CD14-positive monocyte (primary cell): Measurements from ENCODE around the gene CHRM2. TPM values are rescaled to one million over a fixed set of nuclear protein-coding genes. Genes with fewer than 3 reads are reported as not detected.

Experiments
- DNase-seq, 3 donors: peaks; one replicate each; pipeline ENCODE4 v3.0.0-alpha.2; 2011 to 2022
- H2AFZ ChIP-seq: 2 replicates; pipeline ENCODE4 v1.6.0; 2012; ENCODE audit warnings: mild to moderate bottlenecking, low read depth, low read length, inconsistent platforms; ENCODE audit not compliant: insufficient read depth, poor library complexity, severe bottlenecking
- H3K27ac ChIP-seq, 2 donors: 1 replicate in 1 of 2; 2 replicates in 1 of 2; pipeline ENCODE4 v1.5.1; 2012 to 2013; ENCODE audit warnings: low read length in 2 of 2, control low read depth in 1 of 2, inconsistent platforms in 1 of 2, low read depth in 1 of 2, mild to moderate bottlenecking in 1 of 2
- H3K27me3 ChIP-seq, 2 donors: one replicate each; pipeline versions ENCODE4 v1.6.0 to v1.6.1; 2011 to 2013; ENCODE audit warnings: low read length in 2 of 2; ENCODE audit not compliant: control insufficient read depth in 2 of 2, insufficient read depth in 2 of 2
- H3K36me3 ChIP-seq, 2 donors: replicated peaks in 1 of 2; 1 replicate in 1 of 2; 2 replicates in 1 of 2; pipeline versions ENCODE4 v1.5.1 to v1.6.1; 2012 to 2013; ENCODE audit warnings: low read length in 2 of 2, control low read depth in 1 of 2, inconsistent platforms in 1 of 2, mild to moderate bottlenecking in 1 of 2; ENCODE audit not compliant: insufficient read depth in 2 of 2, control insufficient read depth in 1 of 2
- H3K4me1 ChIP-seq, 2 donors: 1 replicate in 1 of 2; 2 replicates in 1 of 2; pipeline versions ENCODE4 v1.5.1 to v1.6.1; 2012 to 2013; ENCODE audit warnings: low read length in 2 of 2, control low read depth in 1 of 2, inconsistent platforms in 1 of 2, mild to moderate bottlenecking in 1 of 2, moderate library complexity in 1 of 2; ENCODE audit not compliant: insufficient read depth in 2 of 2, control insufficient read depth in 1 of 2
- H3K4me2 ChIP-seq: replicated peaks from 2 replicates; pipeline ENCODE3; 2012; ENCODE audit warnings: low read length, moderate library complexity, mild to moderate bottlenecking; ENCODE audit not compliant: poor library complexity, severe bottlenecking; ENCODE audit errors: extremely low read depth
- H3K4me3 ChIP-seq, 3 experiments: fragments of 200-600 bp in 1 of 3; sonication (generic) in 1 of 3; replicated peaks in 1 of 3; 1 replicate in 2 of 3; 2 replicates in 1 of 3; pipeline ENCODE4 v1.5.1; 2011 to 2013; ENCODE audit warnings: low read length in 3 of 3, mild to moderate bottlenecking in 3 of 3, control low read depth in 2 of 3, low read depth in 2 of 3, inconsistent platforms in 1 of 3, moderate library complexity in 1 of 3
- H3K79me2 ChIP-seq: 2 replicates; pipeline ENCODE4 v1.6.0; 2012; ENCODE audit warnings: mild to moderate bottlenecking, control low read depth, inconsistent platforms, low read length, moderate library complexity; ENCODE audit not compliant: insufficient read depth
- H3K9ac ChIP-seq: 2 replicates; pipeline ENCODE4 v1.6.0; 2017; ENCODE audit warnings: low read length, mild to moderate bottlenecking; ENCODE audit not compliant: insufficient read depth, poor library complexity, severe bottlenecking
- H3K9me3 ChIP-seq, 2 donors: replicated peaks in 1 of 2; 1 replicate in 1 of 2; 2 replicates in 1 of 2; pipeline versions ENCODE4 v1.5.1 to v1.6.1; 2012 to 2013; ENCODE audit warnings: low read length in 2 of 2, control low read depth in 1 of 2; ENCODE audit not compliant: control insufficient read depth in 1 of 2, insufficient read depth in 1 of 2
- H4K20me1 ChIP-seq: 2 replicates; pipeline ENCODE4 v1.6.0; 2012; ENCODE audit warnings: mild to moderate bottlenecking, low read length, control low read depth, moderate library complexity; ENCODE audit not compliant: insufficient read depth
- H3K27ac Mint-ChIP-seq, 7 donors: one replicate each; pipeline ENCODE4 v1.8.0; 2020; ENCODE audit warnings: mild to moderate bottlenecking in 7 of 7, mixed read lengths in 7 of 7, moderate library complexity in 6 of 7, inconsistent platforms in 2 of 7
- H3K27me3 Mint-ChIP-seq, 3 donors: one replicate each; pipeline ENCODE4 v1.8.0; 2021 to 2022; ENCODE audit warnings: low read depth in 3 of 3, mild to moderate bottlenecking in 3 of 3, mixed read lengths in 3 of 3, moderate library complexity in 3 of 3, inconsistent platforms in 1 of 3
- H3K36me3 Mint-ChIP-seq, 2 donors: one replicate each; pipeline ENCODE4 v1.8.0; 2020; ENCODE audit warnings: mixed read lengths in 2 of 2, inconsistent platforms in 1 of 2, mild to moderate bottlenecking in 1 of 2
- H3K4me1 Mint-ChIP-seq: one replicate; pipeline ENCODE4 v1.8.0; 2020; ENCODE audit warnings: mild to moderate bottlenecking, mixed read lengths
- H3K4me3 Mint-ChIP-seq, 2 donors: one replicate each; pipeline ENCODE4 v1.8.0; 2020; ENCODE audit warnings: mild to moderate bottlenecking in 2 of 2, mixed read lengths in 2 of 2, moderate library complexity in 1 of 2
- H3K9me3 Mint-ChIP-seq, 7 donors: one replicate each; pipeline ENCODE4 v1.8.0; 2020 to 2022; ENCODE audit warnings: mixed read lengths in 7 of 7, mild to moderate bottlenecking in 6 of 7, moderate library complexity in 6 of 7, inconsistent platforms in 2 of 7
- CTCF ChIP-seq: fragments of 200-600 bp; IDR thresholded peaks from one replicate; pipeline ENCODE4 v1.8.0; 2022; ENCODE audit warnings: antibody characterized with exemption, mild to moderate bottlenecking
- WGBS: methylation state at CpG from one replicate; pipeline ENCODE4 v1.1.5; 2013; ENCODE audit warnings: missing lambda C conversion rate; ENCODE audit not compliant: insufficient coverage; 5-methylcytosine and 5-hydroxymethylcytosine counted together
- intact Hi-C, 2 donors: fragments of 100-400 bp; cut with micrococcal nuclease; formaldehyde crosslinking; loops; one replicate each; pipeline versions ENCODE4 v1.15.0 to v1.15.1; 2023
- polyA plus RNA-seq, 3 donors: library from polyadenylated mRNA; depleted of rRNA in 1 of 3; unstranded in 2 of 3; stranded (reverse) in 1 of 3; fragments of 300-500 nt in 2 of 3; fragments of >200 nt in 1 of 3; fragmentation: Illumina TruSeq in 2 of 3; gene quantifications; 1 replicate in 2 of 3; 2 replicates in 1 of 3; pipeline ENCODE4 v1.2.3, GENCODE V29; 2012 to 2021

CHRM2 gene
- polyA plus RNA-seq, 3 donors = not detected

GRCh38 chr7:136912339-136912738, 43.9 kb downstream of the CHRM2 start:
- WGBS = 67% methylated on average over 2 of the region's 3 CpGs

GRCh38 chr7:136914016-136914415, 45.6 kb downstream of the CHRM2 start:
- peaks cover 0 to 3% (median 2%) of the 10 kb centered on the region in 3 donors for H3K27me3 Mint-ChIP-seq
- H3K36me3 Mint-ChIP-seq = no peaks in the 10 kb centered on the region
- Histone ChIP-seq H3K4me2 (no peak overlapping the region), H3K36me3 (no peaks in the 10 kb centered on the region), H3K27ac (no peak overlapping the region), H3K4me1 (no peaks in the 10 kb centered on the region), H3K9ac (no peak overlapping the region), H3K79me2 (no peaks in the 10 kb centered on the region), H3K9me3 (no peaks in the 10 kb centered on the region), H3K27me3 (no peaks in the 10 kb centered on the region), H4K20me1 (no peaks in the 10 kb centered on the region), H3K4me3 (no peak overlapping the region), H2AFZ (no peak overlapping the region)
- H3K27ac Mint-ChIP-seq = no peak overlapping the region
- no peak for DNase-seq
- intact Hi-C loops = no loop called here
- H3K4me1 Mint-ChIP-seq = no peaks in the 10 kb centered on the region
- no peak for TF ChIP-seq CTCF
- H3K4me3 Mint-ChIP-seq = no peak overlapping the region
- WGBS = no CpG with 5 or more reads among the region's 3 CpGs
- peaks cover 0 to 2% (median 0%) of the 10 kb centered on the region in 7 donors for H3K9me3 Mint-ChIP-seq

More at GRCh38 chr7:136912339-136912738, 43.9 kb downstream of the CHRM2 start:
- Histone ChIP-seq H4K20me1 (no peaks in the 10 kb centered on the region), H3K27ac (no peak overlapping the region), H3K4me3 (no peak overlapping the region), H2AFZ (no peak overlapping the region), H3K36me3 (no peaks in the 10 kb centered on the region), H3K79me2 (no peaks in the 10 kb centered on the region), H3K4me1 (no peaks in the 10 kb centered on the region), H3K4me2 (no peak overlapping the region), H3K9ac (no peak overlapping the region), H3K27me3 (no peaks in the 10 kb centered on the region), H3K9me3 (no peaks in the 10 kb centered on the region)
- Mint-ChIP-seq H3K4me1 (no peaks in the 10 kb centered on the region), H3K4me3 (no peak overlapping the region), H3K36me3 (no peaks in the 10 kb centered on the region), H3K9me3 (peaks cover 0 to 2% (median 0%) of the 10 kb centered on the region in 7 donors), H3K27ac (no peak overlapping the region), H3K27me3 (peaks cover 0 to 3% (median 2%) of the 10 kb centered on the region in 3 donors)
- no peak for TF ChIP-seq CTCF
- no peak for DNase-seq
- intact Hi-C loops = no loop called here
